Keratinocyte (primary cell): ENCODE measurements around the gene BMPER. TPM values are rescaled to one million over a fixed set of nuclear protein-coding genes. Genes with fewer than 3 reads are reported as not detected.

Source experiments
- DNase-seq: peaks from one replicate; pipeline ENCODE4 v3.0.0-alpha.2; 2011; ENCODE audit warnings: low read depth, missing footprints, low spot score
- FAIRE-seq: peaks from 2 replicates; lab custom pipeline; 2011; peaks lifted over from hg19 to GRCh38; lab: Jason Lieb, UNC
- H2AFZ ChIP-seq: 2 replicates; pipeline ENCODE4 v1.6.0; 2012; ENCODE audit warnings: low read length, control low read depth, inconsistent platforms; ENCODE audit not compliant: control insufficient read depth
- H3K27ac ChIP-seq: 2 replicates; pipeline ENCODE4 v1.5.1; 2011; ENCODE audit warnings: low read length; ENCODE audit not compliant: control insufficient read depth, insufficient read depth
- H3K27me3 ChIP-seq: 3 replicates; pipeline ENCODE4 v1.6.0; 2011; ENCODE audit warnings: low read length; ENCODE audit not compliant: control insufficient read depth, insufficient read depth; ENCODE audit errors: extremely low read depth
- H3K36me3 ChIP-seq, 2 experiments: 2 replicates in 1 of 2; 3 replicates in 1 of 2; pipeline ENCODE4 v1.5.1; 2011; ENCODE audit warnings: low read length in 2 of 2, mild to moderate bottlenecking in 1 of 2; ENCODE audit not compliant: control insufficient read depth in 2 of 2, insufficient read depth in 2 of 2; ENCODE audit errors: extremely low read depth in 1 of 2
- H3K4me1 ChIP-seq: 3 replicates; pipeline ENCODE4 v1.5.1; 2011; ENCODE audit warnings: low read length; ENCODE audit not compliant: control insufficient read depth, insufficient read depth; ENCODE audit errors: extremely low read depth
- H3K4me2 ChIP-seq: 3 replicates; pipeline ENCODE4 v1.6.0; 2011; ENCODE audit warnings: low read depth, low read length; ENCODE audit not compliant: control insufficient read depth, insufficient read depth; ENCODE audit errors: extremely low read depth
- H3K4me3 ChIP-seq, 3 experiments: fragments of 200-600 bp in 1 of 3; sonication (generic) in 1 of 3; 2 replicates in 2 of 3; 3 replicates in 1 of 3; pipeline ENCODE4 v1.5.1; 2011 to 2016; ENCODE audit warnings: low read length in 3 of 3, mild to moderate bottlenecking in 3 of 3, control low read depth in 2 of 3, inconsistent platforms in 1 of 3, low read depth in 1 of 3, mixed read lengths in 1 of 3, mixed run types in 1 of 3, moderate library complexity in 1 of 3; ENCODE audit not compliant: control insufficient read depth in 2 of 3, insufficient read depth in 2 of 3; ENCODE audit errors: extremely low read depth in 1 of 3
- H3K79me2 ChIP-seq: 2 replicates; pipeline ENCODE4 v1.6.0; 2012; ENCODE audit warnings: low read length; ENCODE audit not compliant: control insufficient read depth, insufficient read depth
- H3K9ac ChIP-seq: 3 replicates; pipeline ENCODE4 v1.6.0; 2011; ENCODE audit warnings: low read length; ENCODE audit not compliant: control insufficient read depth, insufficient read depth; ENCODE audit errors: extremely low read depth
- H3K9me1 ChIP-seq: 3 replicates; pipeline ENCODE4 v1.6.0; 2011; ENCODE audit warnings: low read length; ENCODE audit not compliant: control insufficient read depth, insufficient read depth; ENCODE audit errors: extremely low read depth
- H3K9me3 ChIP-seq: 2 replicates; pipeline ENCODE4 v1.5.1; 2012; ENCODE audit warnings: low read depth, low read length; ENCODE audit not compliant: control insufficient read depth
- H4K20me1 ChIP-seq: 3 replicates; pipeline ENCODE4 v1.6.0; 2011; ENCODE audit warnings: low read length; ENCODE audit not compliant: control insufficient read depth, insufficient read depth; ENCODE audit errors: extremely low read depth
- CTCF ChIP-seq, 3 experiments: IDR thresholded peaks in 1 of 3; conservative IDR thresholded peaks in 1 of 3; optimal IDR thresholded peaks in 1 of 3; 2 replicates in 2 of 3; 3 replicates in 1 of 3; pipeline versions ENCODE3 to v1.5.1; 2011; ENCODE audit warnings: low read length in 3 of 3, mild to moderate bottlenecking in 3 of 3, moderate library complexity in 2 of 3, control low read depth in 1 of 3, inconsistent platforms in 1 of 3; ENCODE audit not compliant: insufficient read depth in 2 of 3; ENCODE audit errors: extremely low read depth in 1 of 3
- EZH2 ChIP-seq: IDR thresholded peaks from one replicate; pipeline ENCODE4 v1.6.1; 2012; ENCODE audit warnings: inconsistent platforms, mild to moderate bottlenecking, low read length, moderate library complexity
- dilution Hi-C: fragments of 300-500 bp; cut with MboI; formaldehyde crosslinking; loops from one replicate; pipeline ENCODE4 v1.7.0; 2020; ENCODE audit warnings: low sequenced_read_pairs; ENCODE audit not compliant: extremely low pct_ligation_motif_present
- polyA plus RNA-seq, 5 experiments: library from polyadenylated mRNA; depleted of rRNA in 3 of 5; stranded (reverse) in 3 of 5; stranded (forward) in 1 of 5; unstranded in 1 of 5; fragments of >200 nt; gene quantifications; 1 replicate in 1 of 5; 2 replicates in 3 of 5; 3 replicates in 1 of 5; pipeline versions ENCODE4 v1.2.1 to v1.2.3, GENCODE V29; 2011 to 2012; ENCODE audit warnings: missing spikeins in 2 of 5, low read depth in 1 of 5, low replicate concordance in 1 of 5

Gene BMPER
- polyA plus RNA-seq, 1 donor (not counting 4 experiments of a cell fraction or from before 2014, with no cell fraction given) = 0.67 TPM

GRCh38 chr7:34031156-34031555 is 125.8 kb downstream of the BMPER start:
- dilution Hi-C loops = no loop called here

GRCh38 chr7:34034728-34035127 is 129.4 kb downstream of the BMPER start:
- Histone ChIP-seq H3K27me3 (no peaks in the 10 kb centered on the region), H4K20me1 (no peaks in the 10 kb centered on the region), H3K9me1 (no peaks in the 10 kb centered on the region), H3K4me3 (no peak overlapping the region), H3K9ac (no peak overlapping the region), H2AFZ (no peak overlapping the region), H3K27ac (peak overlapping the region; percentile 6), H3K36me3 (no peaks in the 10 kb centered on the region), H3K79me2 (no peaks in the 10 kb centered on the region), H3K4me2 (no peak overlapping the region), H3K9me3 (no peaks in the 10 kb centered on the region), H3K4me1 (peaks cover 28% of the 10 kb centered on the region)
- dilution Hi-C loops = no loop called here
- peak; percentile 42 for DNase-seq
- TF ChIP-seq EZH2 = no peak
- TF ChIP-seq CTCF (optimal IDR thresholded peaks at IDR 0.05 in 1 of 3, IDR thresholded peaks at IDR 0.05 in 1 of 3, conservative IDR thresholded peaks at IDR 0.05 in 1 of 3; ENCODE audit: extremely low read depth in 1 of 3, insufficient read depth in 2 of 3, low read length in 3 of 3) = no peak
- peak; percentile 92 for FAIRE-seq

More at GRCh38 chr7:34031156-34031555, 125.8 kb downstream of the BMPER start:
- Histone ChIP-seq H4K20me1 (no peaks in the 10 kb centered on the region), H3K27ac (no peak overlapping the region), H3K79me2 (no peaks in the 10 kb centered on the region), H3K9me1 (no peaks in the 10 kb centered on the region), H2AFZ (no peak overlapping the region), H3K36me3 (no peaks in the 10 kb centered on the region), H3K4me3 (no peak overlapping the region), H3K4me1 (peaks cover 20% of the 10 kb centered on the region), H3K9me3 (no peaks in the 10 kb centered on the region), H3K4me2 (no peak overlapping the region), H3K9ac (no peak overlapping the region), H3K27me3 (no peaks in the 10 kb centered on the region)
- no peak for TF ChIP-seq CTCF (optimal IDR thresholded peaks at IDR 0.05 in 1 of 3, IDR thresholded peaks at IDR 0.05 in 1 of 3, conservative IDR thresholded peaks at IDR 0.05 in 1 of 3; ENCODE audit: extremely low read depth in 1 of 3, insufficient read depth in 2 of 3, low read length in 3 of 3)
- no peak for TF ChIP-seq EZH2
- DNase-seq (no peak), FAIRE-seq (no peak)
